Activated CD8-positive, alpha-beta T cell treated with anti-CD3 and anti-CD28 coated beads, Interleukin-2, amount 10 ng/mL, durations not matched to agents 7 days and 5 days (primary cell): Measurements from ENCODE around the gene FAM219A. TPM values are rescaled to one million over a fixed set of nuclear protein-coding genes. Genes with fewer than 3 reads are reported as not detected.

Source experiments
- ATAC-seq: fragments of 150-1000 bp; cut with Tn5 transposase; one replicate; pipeline ENCODE4 v1.10.0; 2021; ENCODE audit warnings: moderate library complexity
- CTCF ChIA-PET: fragments of 350-600 bp; sonication (Branson Sonifier 250); formaldehyde crosslinking; loops from one replicate; lab custom pipeline; 2021; ENCODE audit warnings: antibody characterized with exemption; lab: Charles Lee
- POLR2A ChIA-PET: fragments of 350-600 bp; sonication (Branson Sonifier 250); formaldehyde crosslinking; loops from one replicate; lab custom pipeline; 2021; ENCODE audit warnings: antibody characterized with exemption; lab: Charles Lee
- DNase-seq: peaks from one replicate; pipeline ENCODE4 v3.0.0-alpha.2; 2020
- H3K27ac Mint-ChIP-seq: one replicate; pipeline ENCODE4 v1.8.0; 2021; ENCODE audit warnings: mild to moderate bottlenecking, mixed read lengths
- H3K27me3 Mint-ChIP-seq: one replicate; pipeline ENCODE4 v1.8.0; 2021; ENCODE audit warnings: low read depth, mixed read lengths
- H3K36me3 Mint-ChIP-seq: one replicate; pipeline ENCODE4 v1.8.0; 2021; ENCODE audit warnings: low read depth, mixed read lengths
- H3K4me1 Mint-ChIP-seq: one replicate; pipeline ENCODE4 v1.8.0; 2021; ENCODE audit warnings: low read depth, mixed read lengths
- H3K4me3 Mint-ChIP-seq: one replicate; pipeline ENCODE4 v1.8.0; 2021; ENCODE audit warnings: mild to moderate bottlenecking, mixed read lengths
- H3K9me3 Mint-ChIP-seq: one replicate; pipeline ENCODE4 v1.8.0; 2022; ENCODE audit warnings: mixed read lengths; ENCODE audit not compliant: insufficient read depth
- total RNA-seq, 2 experiments: library from RNA; stranded (reverse); gene quantifications; one replicate each; pipeline ENCODE4 v1.2.3, GENCODE V29; 2021

The FAM219A gene
- total RNA-seq, 2 experiments from 2014 or later, result 7.5 to 8.3 TPM

DNA sequence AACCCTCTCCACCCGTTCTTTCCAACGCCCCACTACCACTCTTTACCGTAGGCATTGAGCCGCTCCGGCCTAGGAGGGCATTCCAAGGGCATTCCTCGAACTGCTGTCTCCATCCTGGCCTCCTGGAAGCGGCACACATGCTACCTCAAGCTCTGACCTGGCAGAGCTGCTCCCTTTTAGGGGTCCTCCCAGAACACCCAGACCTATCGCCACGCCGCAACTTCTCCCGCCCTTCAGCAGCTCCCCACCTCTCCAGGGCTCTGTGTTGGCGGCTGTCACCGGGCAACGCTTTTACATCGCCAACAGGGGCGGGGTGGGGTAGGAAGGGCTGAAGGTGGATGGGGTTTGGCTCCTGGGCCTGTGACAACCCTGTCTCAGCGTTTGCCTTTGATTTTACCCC is 77.0 kb downstream of the FAM219A start:
- POLR2A ChIA-PET, result interaction anchor here (0.8 kb wide), 1 partner anchor 44 kb away, joined by 3 read pairs; no protein-coding TSS in a partner anchor
- DNase-seq (peak; percentile 39), ATAC-seq (no peak)
- peak overlapping the region; percentile 31 for H3K27ac Mint-ChIP-seq
- H3K36me3 Mint-ChIP-seq, result no peaks in the 10 kb centered on the region
- CTCF ChIA-PET, result interaction anchor here (1.6 to 9.8 kb wide), 3 partner anchors 23 to 127 kb away, joined by 6 to 193 read pairs (median 41); no protein-coding TSS in a partner anchor
- H3K4me1 Mint-ChIP-seq, result peaks cover 37% of the 10 kb centered on the region
- peak overlapping the region; percentile 84 for H3K4me3 Mint-ChIP-seq
- peaks cover 12% of the 10 kb centered on the region for H3K27me3 Mint-ChIP-seq
- H3K9me3 Mint-ChIP-seq, result no peaks in the 10 kb centered on the region

DNA sequence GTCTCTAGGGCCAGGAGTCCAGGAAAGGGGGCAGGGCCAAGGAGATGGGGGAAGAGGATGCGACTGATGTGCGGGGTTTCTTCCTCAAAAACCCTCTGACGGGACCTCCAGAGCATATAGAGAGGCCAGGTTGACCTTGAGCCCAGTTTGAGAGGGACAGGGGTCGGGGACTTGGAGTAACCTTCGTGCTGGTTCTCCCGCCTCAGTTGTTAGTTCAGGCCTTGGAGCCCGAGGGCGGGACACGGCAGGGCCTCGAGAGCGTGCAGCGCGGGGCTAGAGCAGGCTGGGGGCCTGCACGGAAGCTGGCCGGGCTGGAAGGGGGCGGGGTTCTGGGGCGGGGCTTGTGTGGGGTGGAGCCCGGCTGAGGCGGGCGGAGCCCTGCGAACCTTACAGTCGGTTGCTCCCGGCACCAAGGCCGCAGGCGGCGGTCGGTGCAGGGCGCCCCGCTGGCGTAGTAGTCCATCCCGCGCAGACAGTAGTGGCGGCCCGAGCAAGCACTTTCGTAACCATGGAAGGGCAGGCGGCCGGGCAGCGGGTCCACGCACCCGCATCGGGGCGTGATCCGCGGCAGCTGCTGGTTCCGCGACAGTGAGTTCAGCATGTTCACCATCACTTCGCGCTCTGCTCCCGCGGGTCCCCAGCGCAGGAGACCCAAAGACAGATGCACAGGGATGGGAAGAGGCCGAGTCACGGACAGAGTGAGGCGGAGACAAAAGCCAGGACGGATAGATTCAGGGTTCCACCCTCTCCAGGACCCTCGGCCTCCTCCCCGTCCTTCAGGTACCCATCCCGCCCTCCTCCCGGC is 77.7 kb downstream of the FAM219A start:
- H3K36me3 Mint-ChIP-seq, result peaks cover 1% of the 10 kb centered on the region
- peak overlapping the region; percentile 83 for H3K27ac Mint-ChIP-seq
- peak overlapping the region; percentile 84 for H3K4me3 Mint-ChIP-seq
- POLR2A ChIA-PET, result interaction anchor here (0.6 to 1.7 kb wide), 6 partner anchors 44 to 240 kb away, joined by 3 to 7 read pairs (median 3); partner anchors contain the start of gene DCTN3
- ATAC-seq, result peak; percentile 52
- CTCF ChIA-PET, result interaction anchor here (0.7 to 9.8 kb wide), 7 partner anchors 23 to 439 kb away, joined by 4 to 193 read pairs (median 7); no protein-coding TSS in a partner anchor
- H3K27me3 Mint-ChIP-seq, result peaks cover 12% of the 10 kb centered on the region
- H3K9me3 Mint-ChIP-seq, result no peaks in the 10 kb centered on the region
- peak; percentile 86 for DNase-seq
- H3K4me1 Mint-ChIP-seq, result peaks cover 43% of the 10 kb centered on the region

DNA sequence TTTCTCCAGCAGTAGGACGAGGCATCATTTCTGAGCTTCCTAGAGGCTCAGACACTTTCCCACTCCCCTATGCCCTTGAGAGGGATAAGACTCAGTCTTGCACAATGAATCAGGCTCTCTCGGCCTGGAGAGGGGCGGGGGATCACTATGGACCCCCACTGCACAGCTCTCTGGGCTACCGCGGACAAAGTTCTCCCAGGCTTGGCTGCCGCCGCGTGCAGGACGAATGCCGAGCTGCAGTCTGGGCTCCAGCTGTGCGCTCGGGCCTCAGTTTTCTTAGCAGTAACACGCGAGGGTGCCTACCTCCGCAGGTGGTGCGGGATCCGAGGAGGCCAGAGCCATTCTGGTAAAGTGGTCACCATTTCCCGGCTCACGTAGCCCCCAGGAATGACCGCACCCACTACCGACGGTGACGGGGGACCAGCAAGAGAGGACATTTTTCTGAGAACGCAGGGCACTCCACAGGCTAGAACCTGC is 78.3 kb downstream of the FAM219A start:
- Mint-ChIP-seq H3K36me3 (peaks cover 1% of the 10 kb centered on the region), H3K4me3 (peak overlapping the region; percentile 84), H3K27me3 (peaks cover 12% of the 10 kb centered on the region), H3K4me1 (peaks cover 50% of the 10 kb centered on the region), H3K9me3 (no peaks in the 10 kb centered on the region), H3K27ac (peak overlapping the region; percentile 83)
- POLR2A ChIA-PET, result interaction anchor here (1.1 to 1.7 kb wide), 4 partner anchors 46 to 240 kb away, joined by 3 to 7 read pairs (median 4); partner anchors contain the start of gene DCTN3
- CTCF ChIA-PET, result interaction anchor here (0.7 to 9.8 kb wide), 8 partner anchors 24 to 439 kb away, joined by 4 to 193 read pairs (median 6); no protein-coding TSS in a partner anchor
- ATAC-seq, result no peak
- no peak for DNase-seq

GRCh38 chr9:34379334-34380033 is 78.9 kb downstream of the FAM219A start:
- Mint-ChIP-seq H3K27ac (peak overlapping the region; percentile 83), H3K27me3 (peaks cover 12% of the 10 kb centered on the region), H3K4me3 (peak overlapping the region; percentile 84), H3K36me3 (peaks cover 1% of the 10 kb centered on the region), H3K9me3 (no peaks in the 10 kb centered on the region), H3K4me1 (peaks cover 50% of the 10 kb centered on the region)
- ChIA-PET CTCF (interaction anchor here (0.6 to 9.8 kb wide), 11 partner anchors 10 to 285 kb away, joined by 3 to 193 read pairs (median 4); no protein-coding TSS in a partner anchor), POLR2A (interaction anchor here (0.6 to 1.7 kb wide), 5 partner anchors 41 to 776 kb away, joined by 3 to 7 read pairs (median 5); no protein-coding TSS in a partner anchor)
- peak; percentile 34 for ATAC-seq
- DNase-seq, result peak; percentile 96

DNA sequence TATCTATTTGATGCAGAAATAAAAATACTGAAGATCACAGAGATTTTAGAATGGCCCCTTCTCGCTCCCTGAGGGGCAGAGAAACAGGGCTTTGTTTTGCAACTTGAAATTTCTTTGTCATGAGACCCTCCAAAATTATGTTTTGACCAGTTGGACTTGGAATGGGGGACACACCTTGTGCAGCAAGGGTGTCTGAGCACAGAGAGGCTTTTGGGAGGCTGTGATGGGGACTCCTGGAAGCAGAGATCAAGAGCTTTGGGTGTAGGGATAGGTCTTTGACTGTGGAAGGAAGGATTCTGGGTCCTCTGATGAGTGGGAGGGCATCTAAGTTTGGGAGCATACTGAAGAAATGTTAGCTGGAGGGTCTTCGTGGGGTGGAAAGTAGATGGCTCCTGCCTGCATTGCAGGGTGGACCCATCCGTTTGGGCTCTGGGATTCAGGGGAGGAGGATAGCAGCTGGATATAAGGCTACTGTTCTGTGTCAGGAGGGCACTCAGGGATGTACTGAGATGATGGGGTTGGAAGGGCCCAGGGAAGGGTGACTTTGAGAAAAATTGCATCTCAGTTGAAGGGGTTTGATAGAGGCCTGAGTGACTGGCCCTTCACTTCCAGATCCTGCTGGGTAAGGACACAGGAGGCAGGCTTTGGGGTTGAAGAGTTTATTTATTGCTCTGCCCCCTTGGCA is 79.9 kb downstream of the FAM219A start:
- no peak overlapping the region for H3K27ac Mint-ChIP-seq

GRCh38 chr9:34377404-34377746 is 81.0 kb downstream of the FAM219A start:
- Mint-ChIP-seq H3K27ac (peak overlapping the region; percentile 60), H3K4me1 (peaks cover 54% of the 10 kb centered on the region), H3K4me3 (peak overlapping the region; percentile 97), H3K36me3 (peaks cover 7% of the 10 kb centered on the region), H3K9me3 (no peaks in the 10 kb centered on the region), H3K27me3 (peaks cover 12% of the 10 kb centered on the region)
- ChIA-PET CTCF (interaction anchor here (0.6 to 9.8 kb wide), 8 partner anchors 8 to 123 kb away, joined by 3 to 193 read pairs (median 3); no protein-coding TSS in a partner anchor), POLR2A (interaction anchor here (1.3 kb wide), 1 partner anchor 47 kb away, joined by 11 read pairs; no protein-coding TSS in a partner anchor)
- DNase-seq (peak; percentile 33), ATAC-seq (no peak)

More for the DNA sequence above, 79.9 kb downstream of the FAM219A start:
- CTCF ChIA-PET, result interaction anchor here (0.6 to 9.8 kb wide), 12 partner anchors 9 to 286 kb away, joined by 3 to 193 read pairs (median 4); partner anchors contain the start of gene UBAP1
- Mint-ChIP-seq H3K36me3 (peaks cover 1% of the 10 kb centered on the region), H3K27me3 (peaks cover 12% of the 10 kb centered on the region), H3K4me1 (peaks cover 54% of the 10 kb centered on the region), H3K9me3 (no peaks in the 10 kb centered on the region), H3K4me3 (peak overlapping the region; percentile 48)
- DNase-seq (no peak), ATAC-seq (no peak)
- POLR2A ChIA-PET, result interaction anchor here (0.7 to 1.7 kb wide), 4 partner anchors 40 to 48 kb away, joined by 3 to 7 read pairs (median 6); no protein-coding TSS in a partner anchor

DNA sequence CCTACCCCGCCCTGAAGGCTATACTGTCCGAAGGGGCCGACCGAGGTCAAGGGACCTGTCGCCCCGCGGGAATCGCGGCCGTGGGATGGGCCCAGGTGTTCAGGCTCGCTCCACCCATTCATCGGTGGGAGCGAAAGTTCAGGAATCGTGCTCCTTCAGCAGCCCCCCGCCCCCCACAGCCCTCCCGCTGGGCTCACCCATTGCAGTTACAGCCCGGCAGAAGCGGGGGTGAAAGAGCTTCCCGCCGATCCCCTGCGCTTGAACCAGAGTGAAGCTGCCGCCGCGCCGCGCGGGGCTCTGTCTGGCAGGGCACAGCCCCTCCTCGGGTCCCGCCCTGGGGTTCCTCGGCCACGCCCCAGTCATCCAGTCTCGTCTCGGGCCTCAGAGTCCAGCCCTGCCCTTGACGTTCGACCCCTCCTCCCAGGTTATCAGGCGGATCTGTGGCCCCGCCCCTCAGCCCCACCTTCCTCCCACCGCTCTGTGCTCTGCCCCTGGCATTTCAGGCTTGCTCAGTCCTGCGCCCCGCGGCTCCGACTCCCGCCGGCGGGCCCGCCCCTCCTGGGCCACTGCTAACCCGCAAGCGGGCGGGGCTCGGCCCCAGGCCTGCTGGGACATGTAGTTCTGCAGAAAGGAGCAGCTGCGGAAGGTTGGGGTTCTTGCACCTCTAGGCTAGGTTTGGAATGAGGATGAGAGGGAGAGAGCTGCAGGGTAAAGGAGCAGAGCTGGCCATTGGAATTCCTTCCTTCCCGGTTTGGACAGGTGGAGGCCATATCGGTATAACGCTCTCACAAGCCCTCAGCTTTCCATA is 81.6 kb downstream of the FAM219A start, which contains the start of gene MYORG:
Gene MYORG, minus strand, starts transcription at position 303 of the 808 bp plus-strand sequence. CDS start 3,955 bp downstream, outside the sequence.
- peaks cover 10% of the 10 kb centered on the region for H3K36me3 Mint-ChIP-seq
- peaks cover 11% of the 10 kb centered on the region for H3K27me3 Mint-ChIP-seq
- peak; percentile 83 for ATAC-seq
- peaks cover 54% of the 10 kb centered on the region for H3K4me1 Mint-ChIP-seq
- ChIA-PET CTCF (interaction anchor here (0.6 to 9.8 kb wide), 9 partner anchors 8 to 123 kb away, joined by 3 to 193 read pairs (median 3); no protein-coding TSS in a partner anchor), POLR2A (interaction anchor here (1.3 kb wide), 1 partner anchor 46 kb away, joined by 11 read pairs; no protein-coding TSS in a partner anchor)
- peak; percentile 99 for DNase-seq
- H3K4me3 Mint-ChIP-seq, result peak within 1 kb of the TSS; percentile 97
- no peaks in the 10 kb centered on the region for H3K9me3 Mint-ChIP-seq
- peak within 1 kb of the TSS; percentile 90 for H3K27ac Mint-ChIP-seq

GRCh38 chr9:34375901-34376595 is 82.3 kb downstream of the FAM219A start:
- peak; percentile 20 for ATAC-seq
- POLR2A ChIA-PET, result no interaction called here
- CTCF ChIA-PET, result interaction anchor here (1.0 to 9.8 kb wide), 5 partner anchors 41 to 597 kb away, joined by 3 to 193 read pairs (median 5); no protein-coding TSS in a partner anchor
- peak; percentile 77 for DNase-seq
- peaks cover 7% of the 10 kb centered on the region for H3K27me3 Mint-ChIP-seq
- peak overlapping the region; percentile 90 for H3K27ac Mint-ChIP-seq
- H3K4me3 Mint-ChIP-seq, result peak overlapping the region; percentile 97
- peaks cover 48% of the 10 kb centered on the region for H3K4me1 Mint-ChIP-seq
- H3K9me3 Mint-ChIP-seq, result peaks cover 4% of the 10 kb centered on the region
- H3K36me3 Mint-ChIP-seq, result peaks cover 16% of the 10 kb centered on the region

- Mint-ChIP-seq H3K4me3 (peak overlapping the region; percentile 97), H3K36me3 (peaks cover 26% of the 10 kb centered on the region), H3K4me1 (peaks cover 46% of the 10 kb centered on the region), H3K9me3 (peaks cover 5% of the 10 kb centered on the region), H3K27me3 (peaks cover 5% of the 10 kb centered on the region), H3K27ac (peak overlapping the region; percentile 36)
- CTCF ChIA-PET, result interaction anchor here (1.0 to 9.8 kb wide), 5 partner anchors 11 to 596 kb away, joined by 3 to 193 read pairs (median 5); no protein-coding TSS in a partner anchor
- POLR2A ChIA-PET, result no interaction called here
- DNase-seq, result no peak
- ATAC-seq, result no peak
Measured at GRCh38 chr9:34374905-34375552, 83.3 kb downstream of the FAM219A start.
